Retinal pigment epithelial cell (primary cell): ENCODE measurements around the gene DAAM1.

ENCODE experiments used
- DNase-seq: peaks from one replicate; pipeline ENCODE4 v3.0.0-alpha.2; 2010; ENCODE audit warnings: low read depth
- H3K4me3 ChIP-seq: 2 replicates; pipeline ENCODE4 v1.5.1; 2011; ENCODE audit warnings: mild to moderate bottlenecking, low read length, control low read depth, moderate library complexity
- CTCF ChIP-seq: conservative IDR thresholded peaks from 2 replicates; pipeline ENCODE4 v1.5.1; 2011; ENCODE audit warnings: low read depth, low read length, control low read depth, inconsistent platforms

The DAAM1 gene

GRCh38 chr14:59206892-59207291, 18.4 kb downstream of the DAAM1 start:
- DNase-seq, result no peak
- no peak for TF ChIP-seq CTCF
- no peak overlapping the region for H3K4me3 ChIP-seq

GRCh38 chr14:59207506-59207933, 19.1 kb downstream of the DAAM1 start:
- no peak overlapping the region for H3K4me3 ChIP-seq
- TF ChIP-seq CTCF, result no peak
- no peak for DNase-seq

- no peak for TF ChIP-seq CTCF
- H3K4me3 ChIP-seq, result no peak overlapping the region
- DNase-seq, result no peak
Measured at GRCh38 chr14:59208224-59208814, 19.9 kb downstream of the DAAM1 start.

GRCh38 chr14:59208954-59209353, 20.5 kb downstream of the DAAM1 start:
- H3K4me3 ChIP-seq, result no peak overlapping the region
- no peak for DNase-seq
- TF ChIP-seq CTCF, result no peak

- TF ChIP-seq CTCF, result no peak
- H3K4me3 ChIP-seq, result no peak overlapping the region
- DNase-seq, result no peak
Measured at GRCh38 chr14:59210621-59211020, 22.2 kb downstream of the DAAM1 start.

- TF ChIP-seq CTCF, result no peak
- H3K4me3 ChIP-seq, result no peak overlapping the region
- no peak for DNase-seq
Measured at GRCh38 chr14:59213368-59214315, 25.2 kb downstream of the DAAM1 start.
